Mucosa of descending colon (tissue), 3 donors: ENCODE measurements around the gene SPAAR. TPM values are rescaled to one million over a fixed set of nuclear protein-coding genes. Genes with fewer than 3 reads are reported as not detected.

Source experiments
- ATAC-seq: fragments of 200-7000 bp; cut with Tn5 transposase; one replicate; pipeline ENCODE4 v1.9.1; 2020; ENCODE audit warnings: mild to moderate bottlenecking, moderate library complexity
- DNase-seq, 3 donors: peaks; one replicate each; pipeline ENCODE4 v3.0.0-alpha.2; 2020
- H3K36me3 ChIP-seq: fragments of 200-600 bp; one replicate; pipeline ENCODE4 v1.8.0; 2021; ENCODE audit warnings: low read depth, mild to moderate bottlenecking
- H3K4me1 ChIP-seq: fragments of 200-600 bp; one replicate; pipeline ENCODE4 v1.8.0; 2021; ENCODE audit warnings: low read depth, mild to moderate bottlenecking
- H3K4me3 ChIP-seq: fragments of 200-600 bp; one replicate; pipeline ENCODE4 v1.8.0; 2021; ENCODE audit warnings: mild to moderate bottlenecking
- H3K9me3 ChIP-seq: fragments of 200-600 bp; one replicate; pipeline ENCODE4 v1.8.0; 2021; ENCODE audit warnings: mild to moderate bottlenecking
- intact Hi-C, 2 donors: fragments of 100-400 bp; cut with DNase I in 1 of 2; cut with micrococcal nuclease in 1 of 2; formaldehyde crosslinking; loops; one replicate each; pipeline versions ENCODE4 v1.11.0 to v1.11.1; 2022; cut with DNase I, micrococcal nuclease
- total RNA-seq, 3 donors: library from RNA; stranded (reverse); fragmentation: NEBNext Ultra II Directional in 2 of 3; extraction: Animal tissue kit (Norgen Biotek cat#: 25700) in 2 of 3; gene quantifications; one replicate each; pipeline versions ENCODE4 v1.2.1 to v1.2.4, GENCODE V29; 2021 to 2023
- TF ChIP-seq, protein P1 (sequence below): fragments of 200-600 bp; IDR thresholded peaks from one replicate; pipeline ENCODE4 v1.8.0; 2022; ENCODE audit warnings: antibody characterized with exemption, mild to moderate bottlenecking
- donor health status: DM: no; HTN: no; CAD: no; lungs with moderate emphysema.
- donor health status: DM: no; HTN: no; CAD: no.
- donor health status: DM: no; HTN: yes; CAD: no.

The SPAAR gene
- total RNA-seq, 3 donors from 2014 or later, result 2.0 to 2.9 (median 2.0) TPM

DNA sequence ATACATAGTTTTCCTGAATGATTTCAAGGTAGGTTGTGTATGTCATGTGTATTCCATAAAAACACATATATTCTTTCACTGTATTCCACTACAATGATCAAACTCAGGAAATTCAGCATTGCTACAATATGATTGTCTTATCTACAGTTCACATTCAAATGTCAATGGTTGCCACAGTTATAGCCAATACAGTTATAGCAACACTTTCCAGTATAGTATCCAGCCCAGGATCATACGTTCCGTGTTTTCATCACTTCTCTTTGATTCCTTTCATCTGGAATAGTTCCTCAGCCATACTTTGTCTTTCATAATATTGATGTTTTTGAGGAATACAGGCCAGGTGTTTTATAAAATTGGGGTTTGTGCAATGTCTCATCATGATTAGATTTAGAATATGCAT is 39.2 kb downstream of the SPAAR start:
- Histone ChIP-seq H3K4me1 (peaks cover 27% of the 10 kb centered on the region), H3K36me3 (no peaks in the 10 kb centered on the region), H3K4me3 (no peak overlapping the region), H3K9me3 (no peaks in the 10 kb centered on the region)
- TF ChIP-seq, protein P1, sequence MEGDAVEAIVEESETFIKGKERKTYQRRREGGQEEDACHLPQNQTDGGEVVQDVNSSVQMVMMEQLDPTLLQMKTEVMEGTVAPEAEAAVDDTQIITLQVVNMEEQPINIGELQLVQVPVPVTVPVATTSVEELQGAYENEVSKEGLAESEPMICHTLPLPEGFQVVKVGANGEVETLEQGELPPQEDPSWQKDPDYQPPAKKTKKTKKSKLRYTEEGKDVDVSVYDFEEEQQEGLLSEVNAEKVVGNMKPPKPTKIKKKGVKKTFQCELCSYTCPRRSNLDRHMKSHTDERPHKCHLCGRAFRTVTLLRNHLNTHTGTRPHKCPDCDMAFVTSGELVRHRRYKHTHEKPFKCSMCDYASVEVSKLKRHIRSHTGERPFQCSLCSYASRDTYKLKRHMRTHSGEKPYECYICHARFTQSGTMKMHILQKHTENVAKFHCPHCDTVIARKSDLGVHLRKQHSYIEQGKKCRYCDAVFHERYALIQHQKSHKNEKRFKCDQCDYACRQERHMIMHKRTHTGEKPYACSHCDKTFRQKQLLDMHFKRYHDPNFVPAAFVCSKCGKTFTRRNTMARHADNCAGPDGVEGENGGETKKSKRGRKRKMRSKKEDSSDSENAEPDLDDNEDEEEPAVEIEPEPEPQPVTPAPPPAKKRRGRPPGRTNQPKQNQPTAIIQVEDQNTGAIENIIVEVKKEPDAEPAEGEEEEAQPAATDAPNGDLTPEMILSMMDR, result no peak
- intact Hi-C loops, result loop anchor here (5.0 kb wide), 2 partner anchors 41 to 46 kb away; partner anchors contain the start of genes HRCT1 (in 1 of the 2) and SPAAR (in 1 of the 2)
- ATAC-seq (peak; percentile 6), DNase-seq (no peak)

DNA sequence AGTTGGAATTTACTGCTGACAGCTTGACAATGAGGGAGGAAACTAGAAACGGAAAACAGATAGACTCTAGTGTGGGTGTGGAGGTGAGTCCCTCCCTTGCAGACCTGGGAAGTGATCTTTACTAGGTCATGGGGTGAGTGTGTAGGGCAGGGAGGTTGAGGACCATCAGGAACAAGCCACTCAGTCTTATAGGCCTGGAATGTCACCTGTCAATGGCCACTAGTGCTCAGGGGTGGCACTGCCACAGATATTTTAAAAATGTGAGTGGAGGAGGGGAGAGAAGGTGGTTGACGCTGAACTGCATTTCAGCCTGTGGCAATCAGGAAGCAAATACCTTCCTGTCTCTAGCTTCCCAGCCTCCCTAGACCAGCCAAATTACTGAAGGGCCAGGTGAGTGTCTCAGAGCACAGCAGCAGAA is 39.6 kb downstream of the SPAAR start:
- ATAC-seq (peak; percentile 87), DNase-seq (peak in 1 of 3 donors; percentile 51)
- Histone ChIP-seq H3K36me3 (no peaks in the 10 kb centered on the region), H3K4me3 (no peak overlapping the region), H3K9me3 (no peaks in the 10 kb centered on the region), H3K4me1 (peaks cover 27% of the 10 kb centered on the region)
- intact Hi-C loops, result loop anchor here (5.0 kb wide), 2 partner anchors 42 to 47 kb away; partner anchors contain the start of genes HRCT1 (in 1 of the 2) and SPAAR (in 1 of the 2)
- TF ChIP-seq, protein P1, result no peak

DNA sequence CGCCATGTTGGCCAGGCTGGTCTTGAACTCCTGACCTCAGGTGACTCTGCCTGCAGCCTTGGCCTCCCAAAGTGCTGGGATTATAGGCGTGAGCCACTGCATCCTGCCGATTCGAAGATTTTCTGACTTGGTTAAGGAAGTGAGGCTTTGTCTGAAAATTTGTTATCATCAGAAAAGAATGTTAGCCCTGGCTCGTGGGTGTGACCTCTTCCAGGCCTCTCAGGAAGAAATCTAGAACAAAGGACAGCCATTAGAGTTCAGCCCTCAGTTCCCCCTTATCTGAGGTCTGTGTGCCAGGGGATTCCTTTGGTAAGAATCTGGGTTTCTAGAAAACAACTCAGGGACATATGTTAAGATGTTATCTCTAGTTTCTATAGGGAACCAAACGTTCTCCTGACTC is 42.4 kb downstream of the SPAAR start:
- DNase-seq (no peak), ATAC-seq (no peak)
- Histone ChIP-seq H3K36me3 (no peaks in the 10 kb centered on the region), H3K9me3 (no peaks in the 10 kb centered on the region), H3K4me3 (no peak overlapping the region), H3K4me1 (peaks cover 12% of the 10 kb centered on the region)
- TF ChIP-seq, protein P1, result no peak
- intact Hi-C loops, result loop anchor here in 1 of 2 donors (10.0 kb wide), 1 partner anchor 63 kb away; no protein-coding TSS in a partner anchor

DNA sequence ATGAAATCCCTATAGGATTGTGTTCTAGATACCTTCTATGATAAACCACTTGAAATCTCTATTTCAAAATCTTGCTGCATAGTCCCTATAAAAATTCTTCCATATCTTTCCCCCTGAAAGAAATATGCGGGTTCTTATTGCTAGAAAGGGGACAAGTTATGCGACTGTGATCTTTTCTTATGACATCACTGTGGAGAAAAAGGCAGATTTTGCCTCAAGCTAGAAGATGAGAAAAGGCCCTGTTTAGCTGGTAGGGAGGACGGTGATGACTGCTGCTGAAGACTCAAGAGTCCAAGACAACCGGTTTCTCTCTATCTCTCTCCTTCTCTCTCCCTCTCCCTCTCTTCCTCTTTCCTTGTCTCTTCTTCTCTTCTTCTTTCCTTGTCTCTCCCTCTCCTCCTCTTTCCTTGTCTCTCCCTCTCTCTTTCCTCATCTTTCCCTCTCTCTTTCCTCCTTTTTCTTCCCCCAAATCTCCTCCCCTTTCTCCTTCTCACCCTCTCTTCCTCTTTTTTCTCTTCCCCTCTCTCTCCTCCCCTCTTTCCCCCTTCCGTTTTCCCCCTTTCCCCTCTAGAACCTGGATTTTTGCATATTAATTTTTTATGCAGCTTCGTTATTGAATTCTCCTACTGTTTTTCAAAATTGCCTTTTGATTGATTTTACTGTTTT is 43.4 kb downstream of the SPAAR start:
- Histone ChIP-seq H3K4me1 (peaks cover 9% of the 10 kb centered on the region), H3K36me3 (no peaks in the 10 kb centered on the region), H3K9me3 (no peaks in the 10 kb centered on the region), H3K4me3 (no peak overlapping the region)
- TF ChIP-seq, protein P1, result no peak
- no peak for ATAC-seq
- intact Hi-C loops, result loop anchor here in 1 of 2 donors (10.0 kb wide), 1 partner anchor 62 kb away; no protein-coding TSS in a partner anchor
- no peak for DNase-seq

DNA sequence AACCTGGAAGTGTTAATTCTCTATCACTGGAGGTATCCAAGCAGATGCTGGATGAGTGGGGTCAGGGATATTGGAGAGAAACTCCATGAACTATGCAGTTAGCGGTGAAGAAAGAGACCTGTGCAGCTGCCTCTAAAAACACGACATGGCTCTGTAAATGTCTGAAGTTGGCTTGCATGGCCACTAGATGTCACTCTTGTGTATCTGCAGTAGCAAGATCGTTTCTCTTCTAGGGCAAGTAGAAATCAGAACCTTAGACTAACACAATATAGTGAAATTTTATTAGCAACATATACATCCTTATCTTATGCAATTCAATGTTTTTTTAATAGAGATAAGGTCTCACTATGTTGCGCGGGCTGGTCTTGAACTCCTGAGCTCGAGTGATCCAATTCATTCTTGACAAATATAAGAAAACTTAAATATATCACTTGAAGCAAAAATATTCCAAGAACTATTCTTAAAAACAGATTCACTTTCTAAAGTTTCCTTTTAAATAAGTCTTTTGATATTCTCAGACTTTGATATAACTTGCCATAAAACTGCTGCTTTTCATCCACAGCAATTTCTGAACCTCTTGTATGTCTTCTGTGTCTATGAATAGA is 45.8 kb downstream of the SPAAR start:
- ATAC-seq, result peak; percentile 93
- H3K9me3 ChIP-seq, result no peaks in the 10 kb centered on the region
- TF ChIP-seq, protein P1, result peak; percentile 64
- no peak overlapping the region for H3K4me3 ChIP-seq
- intact Hi-C loops, result loop anchor here (1.0 to 10.0 kb wide), 2 partner anchors 60 to 68 kb away; no protein-coding TSS in a partner anchor
- peaks cover 6% of the 10 kb centered on the region for H3K4me1 ChIP-seq
- DNase-seq, result peak in 1 of 3 donors; percentile 78
- H3K36me3 ChIP-seq, result no peaks in the 10 kb centered on the region
